ENCODE measurements around the gene QDPR.
A peak's percentile ranks its signal among the peaks of the same experiment; 100 is the strongest.
"Not testable (repeated sequence)": the region's sequence is repeated elsewhere in the genome, so short reads cannot be mapped to it uniquely, and the experiment has no call there.

QDPR gene

GRCh38 chr4:17545374-17546140 lies 33.7 kb upstream of the QDPR start:
- no peak overlapping the region for H4K8ac ChIP-seq (ENCODE audit: low read depth, low read length)
- no peak overlapping the region for H4K12ac ChIP-seq (ENCODE audit: low read depth, low read length)
- H4K91ac ChIP-seq (ENCODE audit: low read depth, low read length), result no peak overlapping the region
- H3K14ac ChIP-seq (ENCODE audit: low read length), result no peak overlapping the region
- H3K4me2 ChIP-seq (ENCODE audit: low read length), result no peak overlapping the region
- peaks cover 2% of the 10 kb centered on the region for H3K9me3 ChIP-seq (ENCODE audit: insufficient read depth, low read depth, low read length)
- H3K79me2 ChIP-seq (ENCODE audit: control insufficient read depth, insufficient read depth, low read length, poor library complexity), result no peaks in the 10 kb centered on the region
- H3K18ac ChIP-seq (ENCODE audit: low read length), result no peak overlapping the region
- no peak for DNase-seq
- no peaks in the 10 kb centered on the region for H3K79me1 ChIP-seq (ENCODE audit: low read length)
- H3K36me3 ChIP-seq (ENCODE audit: control insufficient read depth in 1 of 2, insufficient read depth in 2 of 2, low read length in 2 of 2), result no peaks in the 10 kb centered on the region
- H3K4me3 ChIP-seq (ENCODE audit: low read depth, low read length), result no peak overlapping the region
- H3K4me1 ChIP-seq (ENCODE audit: control insufficient read depth in 1 of 2, insufficient read depth in 2 of 2, low read length in 2 of 2), result no peaks in the 10 kb centered on the region
- H3K4ac ChIP-seq (ENCODE audit: low read depth, low read length), result no peak overlapping the region
- H2AK5ac ChIP-seq (ENCODE audit: low read length), result no peak overlapping the region
- WGBS (ENCODE audit: extremely low coverage, insufficient coverage, insufficient read length), result no CpG with 5 or more reads among the region's 11 CpGs
- H3K27ac ChIP-seq (ENCODE audit: low read depth, low read length), result no peak overlapping the region
- H2BK5ac ChIP-seq (ENCODE audit: low read depth, low read length, poor library complexity), result no peak overlapping the region
- no peak overlapping the region for H2BK120ac ChIP-seq (ENCODE audit: insufficient read depth, low read length, poor library complexity)
- H2BK12ac ChIP-seq (ENCODE audit: low read length), result no peak overlapping the region
- no peaks in the 10 kb centered on the region for H3K27me3 ChIP-seq (ENCODE audit: insufficient read depth, low read length)
- H2AFZ ChIP-seq (ENCODE audit: insufficient read depth, low read length, poor library complexity), result no peak overlapping the region
- no peak overlapping the region for H3K9ac ChIP-seq (ENCODE audit: low read length)
- H3K23ac ChIP-seq (ENCODE audit: low read length), result no peak overlapping the region

- no peaks in the 10 kb centered on the region for H3K4me1 ChIP-seq (ENCODE audit: control insufficient read depth in 1 of 2, insufficient read depth in 2 of 2, low read length in 2 of 2)
- no peak overlapping the region for H3K18ac ChIP-seq (ENCODE audit: low read length)
- no peak overlapping the region for H3K23ac ChIP-seq (ENCODE audit: low read length)
- no peak overlapping the region for H3K9ac ChIP-seq (ENCODE audit: low read length)
- DNase-seq, result no peak
- H3K27ac ChIP-seq (ENCODE audit: low read depth, low read length), result no peak overlapping the region
- H3K14ac ChIP-seq (ENCODE audit: low read length), result no peak overlapping the region
- H2BK5ac ChIP-seq (ENCODE audit: low read depth, low read length, poor library complexity), result no peak overlapping the region
- H4K8ac ChIP-seq (ENCODE audit: low read depth, low read length), result no peak overlapping the region
- H4K91ac ChIP-seq (ENCODE audit: low read depth, low read length), result no peak overlapping the region
- no peaks in the 10 kb centered on the region for H3K27me3 ChIP-seq (ENCODE audit: insufficient read depth, low read length)
- no peak overlapping the region for H2BK12ac ChIP-seq (ENCODE audit: low read length)
- no peak overlapping the region for H4K12ac ChIP-seq (ENCODE audit: low read depth, low read length)
- no CpG with 5 or more reads among the region's 3 CpGs for WGBS (ENCODE audit: extremely low coverage, insufficient coverage, insufficient read length)
- no peak overlapping the region for H2AK5ac ChIP-seq (ENCODE audit: low read length)
- H3K79me1 ChIP-seq (ENCODE audit: low read length), result no peaks in the 10 kb centered on the region
- H3K4ac ChIP-seq (ENCODE audit: low read depth, low read length), result no peak overlapping the region
- no peak overlapping the region for H2AFZ ChIP-seq (ENCODE audit: insufficient read depth, low read length, poor library complexity)
- H3K4me2 ChIP-seq (ENCODE audit: low read length), result no peak overlapping the region
- no peaks in the 10 kb centered on the region for H3K36me3 ChIP-seq (ENCODE audit: control insufficient read depth in 1 of 2, insufficient read depth in 2 of 2, low read length in 2 of 2)
- H3K79me2 ChIP-seq (ENCODE audit: control insufficient read depth, insufficient read depth, low read length, poor library complexity), result no peaks in the 10 kb centered on the region
- no peak overlapping the region for H3K4me3 ChIP-seq (ENCODE audit: low read depth, low read length)
- H3K9me3 ChIP-seq (ENCODE audit: insufficient read depth, low read depth, low read length), result peaks cover 2% of the 10 kb centered on the region
- no peak overlapping the region for H2BK120ac ChIP-seq (ENCODE audit: insufficient read depth, low read length, poor library complexity)
Observed at GRCh38 chr4:17544831-17545234, 32.9 kb upstream of the QDPR start.

GRCh38 chr4:17544205-17544604 lies 32.3 kb upstream of the QDPR start:
- Histone ChIP-seq H3K14ac (ENCODE audit: low read length) (no peak overlapping the region), H3K9me3 (ENCODE audit: insufficient read depth, low read depth, low read length) (peaks cover 2% of the 10 kb centered on the region), H4K12ac (ENCODE audit: low read depth, low read length) (no peak overlapping the region), H3K18ac (ENCODE audit: low read length) (no peak overlapping the region), H3K4me2 (ENCODE audit: low read length) (no peak overlapping the region), H3K4me1 (ENCODE audit: control insufficient read depth in 1 of 2, insufficient read depth in 2 of 2, low read length in 2 of 2) (no peaks in the 10 kb centered on the region), H2AFZ (ENCODE audit: insufficient read depth, low read length, poor library complexity) (no peak overlapping the region), H3K79me2 (ENCODE audit: control insufficient read depth, insufficient read depth, low read length, poor library complexity) (no peaks in the 10 kb centered on the region), H4K8ac (ENCODE audit: low read depth, low read length) (no peak overlapping the region), H2BK12ac (ENCODE audit: low read length) (no peak overlapping the region), H3K4me3 (ENCODE audit: low read depth, low read length) (no peak overlapping the region), H4K91ac (ENCODE audit: low read depth, low read length) (no peak overlapping the region), H3K27me3 (ENCODE audit: insufficient read depth, low read length) (no peaks in the 10 kb centered on the region), H2BK120ac (ENCODE audit: insufficient read depth, low read length, poor library complexity) (no peak overlapping the region), H2BK5ac (ENCODE audit: low read depth, low read length, poor library complexity) (no peak overlapping the region), H2AK5ac (ENCODE audit: low read length) (no peak overlapping the region), H3K27ac (ENCODE audit: low read depth, low read length) (no peak overlapping the region), H3K4ac (ENCODE audit: low read depth, low read length) (no peak overlapping the region), H3K79me1 (ENCODE audit: low read length) (no peaks in the 10 kb centered on the region), H3K36me3 (ENCODE audit: control insufficient read depth in 1 of 2, insufficient read depth in 2 of 2, low read length in 2 of 2) (no peaks in the 10 kb centered on the region), H3K23ac (ENCODE audit: low read length) (no peak overlapping the region), H3K9ac (ENCODE audit: low read length) (no peak overlapping the region)
- DNase-seq, result peak; percentile 18 to 33
- WGBS (ENCODE audit: extremely low coverage, insufficient coverage, insufficient read length), result no CpG with 5 or more reads among the region's 6 CpGs

- H3K23ac ChIP-seq (ENCODE audit: low read length); H3K79me1 ChIP-seq (ENCODE audit: low read length); H3K9ac ChIP-seq (ENCODE audit: low read length); H3K14ac ChIP-seq (ENCODE audit: low read length); H4K8ac ChIP-seq (ENCODE audit: low read depth, low read length); H2AK5ac ChIP-seq (ENCODE audit: low read length); H3K4ac ChIP-seq (ENCODE audit: low read depth, low read length); H2BK120ac ChIP-seq (ENCODE audit: insufficient read depth, low read length, poor library complexity); H3K4me3 ChIP-seq (ENCODE audit: low read depth, low read length); DNase-seq; H3K9me3 ChIP-seq (ENCODE audit: insufficient read depth, low read depth, low read length); H2BK12ac ChIP-seq (ENCODE audit: low read length); H3K36me3 ChIP-seq (ENCODE audit: control insufficient read depth in 1 of 2, insufficient read depth in 2 of 2, low read length in 2 of 2); H3K4me2 ChIP-seq (ENCODE audit: low read length); H3K27me3 ChIP-seq (ENCODE audit: insufficient read depth, low read length); H3K4me1 ChIP-seq (ENCODE audit: control insufficient read depth in 1 of 2, insufficient read depth in 2 of 2, low read length in 2 of 2); H3K18ac ChIP-seq (ENCODE audit: low read length); H4K12ac ChIP-seq (ENCODE audit: low read depth, low read length); H2AFZ ChIP-seq (ENCODE audit: insufficient read depth, low read length, poor library complexity); H4K91ac ChIP-seq (ENCODE audit: low read depth, low read length); H3K27ac ChIP-seq (ENCODE audit: low read depth, low read length); H3K79me2 ChIP-seq (ENCODE audit: control insufficient read depth, insufficient read depth, low read length, poor library complexity); H2BK5ac ChIP-seq (ENCODE audit: low read depth, low read length, poor library complexity): not testable (repeated sequence)
- no CpG with 5 or more reads among the region's 6 CpGs for WGBS (ENCODE audit: extremely low coverage, insufficient coverage, insufficient read length)
Observed at GRCh38 chr4:17537060-17537459, 25.2 kb upstream of the QDPR start.
